Measurements from ENCODE around the gene DGKI. TPM values are rescaled to one million over a fixed set of nuclear protein-coding genes. Genes with fewer than 3 reads are reported as not detected.
A peak's percentile ranks its signal among the peaks of the same experiment; 100 is the strongest.

DGKI gene
- total RNA-seq, 4 donors from 2014 or later: 45.1 to 71.0 (median 48.7) TPM

- intact Hi-C loops (cut with DNase I): no loop called here
- Histone ChIP-seq H3K27ac (no peak overlapping the region), H3K27me3 (no peaks in the 10 kb centered on the region), H3K4me1 (peaks cover 11% of the 10 kb centered on the region in 2 donors), H3K9me3 (no peaks in the 10 kb centered on the region), H3K4me3 (replicated peaks in 1 of 3) (no peak overlapping the region), H3K36me3 (no peaks in the 10 kb centered on the region)
- no peak for DNase-seq
- 88 to 89% methylated on average over 4 of the region's 4 CpGs for WGBS, 2 donors
- TF ChIP-seq CTCF (IDR thresholded peaks at IDR 0.05): no peak
- TF ChIP-seq POLR2A (IDR thresholded peaks at IDR 0.05): no peak
These were observed 51.6 kb downstream of the DGKI start for GRCh38 chr7:137795211-137795610.

- H3K4me1 ChIP-seq: peaks cover 13 to 24% of the 10 kb centered on the region in 2 donors
- no peaks in the 10 kb centered on the region for H3K27me3 ChIP-seq
- no peak overlapping the region for H3K4me3 ChIP-seq (replicated peaks in 1 of 3)
- peak overlapping the region in 2 of 3 donors; percentile 67 to 76 for H3K27ac ChIP-seq
- H3K36me3 ChIP-seq: no peaks in the 10 kb centered on the region
- 65 to 77% methylated on average over 2 of the region's 2 CpGs for WGBS, 2 donors
- intact Hi-C loops (cut with DNase I): no loop called here
- no peak for DNase-seq
- no peaks in the 10 kb centered on the region for H3K9me3 ChIP-seq
- TF ChIP-seq CTCF (IDR thresholded peaks at IDR 0.05): peak in 1 of 6 experiments; percentile 11
- TF ChIP-seq POLR2A (IDR thresholded peaks at IDR 0.05): no peak
These were observed 54.8 kb downstream of the DGKI start for GRCh38 chr7:137791930-137792329.

- TF ChIP-seq CTCF (IDR thresholded peaks at IDR 0.05) (peak in 1 of 6 experiments; percentile 8), POLR2A (IDR thresholded peaks at IDR 0.05) (no peak)
- H3K4me3 ChIP-seq (replicated peaks in 1 of 3): no peak overlapping the region
- H3K27ac ChIP-seq: peak overlapping the region; percentile 65 to 76 (median 67)
- no peaks in the 10 kb centered on the region for H3K9me3 ChIP-seq
- peaks cover 13 to 24% of the 10 kb centered on the region in 2 donors for H3K4me1 ChIP-seq
- no peaks in the 10 kb centered on the region for H3K36me3 ChIP-seq
- peak; percentile 52 to 62 for DNase-seq
- intact Hi-C loops (cut with DNase I): no loop called here
- H3K27me3 ChIP-seq: no peaks in the 10 kb centered on the region
These were observed 55.9 kb downstream of the DGKI start for GRCh38 chr7:137790828-137791227.

- Histone ChIP-seq H3K36me3 (no peaks in the 10 kb centered on the region), H3K9me3 (no peaks in the 10 kb centered on the region), H3K4me3 (replicated peaks in 1 of 3) (no peak overlapping the region), H3K27ac (peak overlapping the region; percentile 65 to 76 (median 67)), H3K27me3 (no peaks in the 10 kb centered on the region), H3K4me1 (peaks cover 13 to 24% of the 10 kb centered on the region in 2 donors)
- intact Hi-C loops (cut with DNase I): no loop called here
- WGBS, 2 donors: 16 to 26% methylated on average over 4 of the region's 4 CpGs
- DNase-seq: peak; percentile 35 to 49
- TF ChIP-seq POLR2A (IDR thresholded peaks at IDR 0.05): no peak
- TF ChIP-seq CTCF (IDR thresholded peaks at IDR 0.05): no peak
These were observed 57.4 kb downstream of the DGKI start for GRCh38 chr7:137789215-137789882.

- Histone ChIP-seq H3K36me3 (no peaks in the 10 kb centered on the region), H3K4me3 (replicated peaks in 1 of 3) (no peak overlapping the region), H3K9me3 (no peaks in the 10 kb centered on the region), H3K27me3 (no peaks in the 10 kb centered on the region), H3K27ac (peak overlapping the region in 1 of 3 donors; percentile 59), H3K4me1 (peaks cover 13 to 24% of the 10 kb centered on the region in 2 donors)
- DNase-seq: no peak
- intact Hi-C loops (cut with DNase I): no loop called here
- WGBS, 2 donors: 80 to 82% methylated on average over 3 of the region's 3 CpGs
- TF ChIP-seq CTCF (IDR thresholded peaks at IDR 0.05) (no peak), POLR2A (IDR thresholded peaks at IDR 0.05) (no peak)
These were observed 59.3 kb downstream of the DGKI start for GRCh38 chr7:137787301-137787976.

Measured in thyroid gland (tissue), 4 donors.